HUES64 (cell line): ENCODE measurements around the gene KCMF1.

Experiments
- H3K27ac ChIP-seq: 2 replicates; pipeline ENCODE4 v1.7.0; 2013; ENCODE audit warnings: low read depth, low read length, inconsistent platforms
- H3K27me3 ChIP-seq: 2 replicates; pipeline ENCODE4 v1.6.1; 2013; ENCODE audit warnings: mild to moderate bottlenecking, low read length; ENCODE audit not compliant: insufficient read depth
- H3K36me3 ChIP-seq: 2 replicates; pipeline ENCODE4 v1.6.1; 2013; ENCODE audit warnings: mild to moderate bottlenecking, low read length; ENCODE audit not compliant: insufficient read depth
- H3K4me1 ChIP-seq: 2 replicates; pipeline ENCODE4 v1.6.1; 2013; ENCODE audit warnings: mild to moderate bottlenecking, low read length, moderate library complexity; ENCODE audit not compliant: insufficient read depth
- H3K4me3 ChIP-seq: 2 replicates; pipeline ENCODE4 v1.5.1; 2013; ENCODE audit warnings: mild to moderate bottlenecking, low read length, moderate library complexity
- H3K9ac ChIP-seq: 2 replicates; pipeline ENCODE4 v1.6.1; 2013; ENCODE audit warnings: mild to moderate bottlenecking, low read depth, low read length
- H3K9me3 ChIP-seq: 2 replicates; pipeline ENCODE4 v1.6.1; 2013; ENCODE audit warnings: low read depth, low read length; ENCODE audit not compliant: insufficient read depth
- WGBS: fragments of 150-250, 120-280 bp; methylation state at CpG from one replicate; pipeline ENCODE4 v1.1.7; 2013; ENCODE audit warnings: missing lambda C conversion rate; 5-methylcytosine and 5-hydroxymethylcytosine counted together

KCMF1 gene

DNA sequence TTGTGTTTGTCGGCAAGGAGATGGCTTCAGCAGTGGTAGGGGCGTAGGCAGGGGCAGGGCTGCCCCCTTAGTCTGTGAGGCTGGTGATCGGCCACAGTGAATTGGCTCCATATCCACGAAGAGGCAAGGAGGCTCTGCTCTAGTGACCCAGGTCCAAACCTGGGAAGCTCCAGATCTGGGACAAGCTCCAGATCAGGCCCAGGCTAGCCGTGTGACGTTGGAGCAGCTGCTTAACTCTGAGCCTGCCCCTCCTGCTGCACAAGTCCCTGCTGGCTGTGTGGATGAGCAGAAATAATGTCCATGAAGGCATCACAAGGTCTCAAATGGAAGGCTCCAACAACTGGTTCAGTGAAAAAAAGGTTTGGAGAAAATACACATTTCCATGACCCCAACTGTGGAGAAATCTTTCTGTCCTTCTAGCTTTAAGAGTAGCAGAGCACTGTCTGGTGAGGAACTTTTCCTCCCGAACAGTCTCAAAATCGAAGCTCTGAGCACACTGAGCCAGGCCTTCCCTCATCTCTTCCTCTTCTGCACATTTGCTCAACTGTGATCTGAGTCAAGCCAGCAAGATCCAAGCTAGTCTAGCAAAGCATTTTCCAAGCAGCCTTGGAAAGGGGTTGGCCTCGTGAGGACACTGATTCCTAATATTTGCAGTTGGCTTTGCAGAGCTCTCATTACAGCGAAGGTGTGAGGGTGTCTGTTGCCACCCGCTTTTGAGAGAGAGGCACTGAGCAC, 95.2 kb downstream of the KCMF1 start:
- no peaks in the 10 kb centered on the region for H3K36me3 ChIP-seq
- no peak overlapping the region for H3K9ac ChIP-seq
- H3K27me3 ChIP-seq = peaks cover 10% of the 10 kb centered on the region; the same call in 1 of the 2 replicates
- H3K27ac ChIP-seq = no peak overlapping the region
- 86% methylated on average over 11 of the region's 11 CpGs for WGBS
- peaks cover 15% of the 10 kb centered on the region; the same call in 1 of the 2 replicates for H3K4me1 ChIP-seq
- H3K4me3 ChIP-seq = no peak overlapping the region
- H3K9me3 ChIP-seq = no peaks in the 10 kb centered on the region

DNA sequence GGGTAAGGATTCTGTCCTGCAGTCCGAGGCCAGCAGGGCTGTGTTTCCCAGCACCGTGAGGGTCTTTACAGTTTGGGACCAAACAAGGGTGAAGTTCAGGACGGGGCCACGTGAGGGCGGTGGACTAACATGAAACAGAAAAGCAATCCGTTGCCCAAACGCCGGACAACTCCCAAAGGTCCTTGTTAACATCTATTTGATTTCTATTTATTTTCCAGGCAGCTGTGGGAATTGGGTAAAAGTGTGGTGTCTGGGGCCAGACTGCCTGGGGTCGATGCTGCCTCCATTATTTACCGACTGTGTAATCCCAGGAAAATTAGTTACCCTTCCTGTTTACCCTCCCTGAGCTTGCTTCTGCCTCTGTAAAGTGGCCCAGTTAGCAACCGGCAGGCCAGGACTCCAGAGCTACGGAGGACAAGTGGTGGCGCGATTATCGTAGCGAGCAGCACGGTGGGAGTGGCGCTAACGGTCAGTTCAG, 96.0 kb downstream of the KCMF1 start:
- 7% methylated on average over 19 of the region's 19 CpGs for WGBS
- peaks cover 10% of the 10 kb centered on the region; the same call in 1 of the 2 replicates for H3K27me3 ChIP-seq
- H3K9me3 ChIP-seq = no peaks in the 10 kb centered on the region
- H3K4me3 ChIP-seq = peak overlapping the region; percentile 47
- peaks cover 15% of the 10 kb centered on the region; the same call in 1 of the 2 replicates for H3K4me1 ChIP-seq
- no peaks in the 10 kb centered on the region for H3K36me3 ChIP-seq
- no peak overlapping the region for H3K27ac ChIP-seq
- peak overlapping the region; percentile 26; the same call in 1 of the 2 replicates for H3K9ac ChIP-seq

DNA sequence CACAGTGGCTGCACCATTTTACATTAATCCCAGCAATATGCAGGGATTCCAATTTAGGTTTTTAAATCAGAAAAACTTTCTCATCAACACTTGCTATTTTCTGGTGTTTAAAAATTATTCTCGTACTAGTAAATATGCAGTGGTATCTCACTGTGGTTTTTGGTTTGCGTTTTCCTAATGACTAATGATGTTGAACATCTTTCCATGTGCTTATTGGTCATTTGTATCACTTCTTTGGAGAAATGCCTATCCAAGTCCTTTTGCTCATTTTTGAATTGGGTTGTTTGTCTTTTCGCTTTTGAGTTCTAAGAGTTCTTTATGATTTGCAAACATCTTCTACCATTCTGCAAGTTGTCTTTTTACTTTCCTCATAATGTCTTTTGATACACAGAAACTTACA, 100.1 kb downstream of the KCMF1 start:
- Histone ChIP-seq H3K9ac (no peak overlapping the region), H3K9me3 (no peaks in the 10 kb centered on the region), H3K4me3 (no peak overlapping the region), H3K4me1 (no peaks in the 10 kb centered on the region; the same call in 1 of the 2 replicates), H3K36me3 (no peaks in the 10 kb centered on the region), H3K27ac (no peak overlapping the region), H3K27me3 (0 out of 2 replicates have a peak, but pooled peaks cover 6% of the 10 kb centered on the region)
- WGBS = 97% methylated on average over 3 of the region's 3 CpGs

DNA sequence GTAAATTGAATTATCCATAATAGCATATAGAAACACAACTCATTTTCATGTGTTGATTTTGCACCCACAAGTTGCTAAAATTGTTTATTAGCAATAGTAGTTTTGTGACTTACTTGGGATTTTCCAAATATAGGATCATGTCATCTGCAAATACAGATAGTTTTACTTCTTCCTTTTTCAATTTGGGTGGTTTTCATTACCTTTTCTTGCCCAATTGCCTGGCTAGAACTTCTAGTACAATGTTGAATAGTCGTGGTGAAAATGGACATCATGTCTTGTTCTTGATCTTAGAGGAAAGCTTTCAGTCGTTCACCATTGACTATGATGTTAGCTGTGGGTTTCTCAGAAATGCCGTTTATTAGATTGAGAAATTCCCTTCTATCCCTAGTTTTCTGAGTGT, 102.1 kb downstream of the KCMF1 start:
- Histone ChIP-seq H3K36me3 (no peaks in the 10 kb centered on the region), H3K27ac (no peak overlapping the region), H3K4me1 (no peaks in the 10 kb centered on the region), H3K9me3 (no peaks in the 10 kb centered on the region), H3K27me3 (no peaks in the 10 kb centered on the region), H3K4me3 (no peak overlapping the region), H3K9ac (no peak overlapping the region)
- WGBS = 81% methylated on average over 3 of the region's 3 CpGs

DNA sequence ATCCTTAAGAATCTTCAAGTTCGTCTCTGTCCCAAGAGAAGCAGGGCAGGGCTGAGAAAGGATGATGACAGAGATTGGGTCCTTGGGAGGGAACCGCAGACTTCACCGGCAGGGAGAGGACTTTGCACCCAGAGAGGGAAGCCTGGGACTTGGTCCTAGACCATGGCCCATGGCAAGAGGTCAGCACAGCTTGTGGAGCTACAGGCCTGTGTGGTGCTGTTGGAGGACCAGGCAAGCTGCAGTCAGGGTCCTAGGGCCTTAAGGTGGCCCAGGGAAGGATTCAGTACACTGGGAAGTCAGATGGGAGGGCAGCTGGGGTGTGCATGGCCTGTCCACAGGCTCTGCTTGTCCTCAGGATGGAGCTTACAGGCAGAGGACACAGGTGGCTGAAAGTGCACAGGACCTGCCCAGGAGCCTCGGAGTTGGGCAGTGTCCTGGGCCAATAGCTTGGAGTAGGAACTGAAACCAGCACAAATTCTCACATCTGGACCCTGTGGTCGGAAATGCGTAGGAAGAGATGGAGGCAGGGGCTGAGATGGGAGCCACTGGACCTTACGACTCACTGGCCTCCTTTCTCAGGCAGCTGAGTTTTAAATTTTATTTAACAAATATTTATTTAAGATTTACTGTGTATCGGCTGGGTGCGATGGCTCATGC, 105.8 kb downstream of the KCMF1 start:
- Histone ChIP-seq H3K4me3 (no peak overlapping the region), H3K9me3 (peaks cover 6% of the 10 kb centered on the region), H3K9ac (no peak overlapping the region), H3K27me3 (no peaks in the 10 kb centered on the region), H3K4me1 (no peaks in the 10 kb centered on the region), H3K27ac (no peak overlapping the region), H3K36me3 (no peaks in the 10 kb centered on the region)
- WGBS = 92% methylated on average over 9 of the region's 9 CpGs

DNA sequence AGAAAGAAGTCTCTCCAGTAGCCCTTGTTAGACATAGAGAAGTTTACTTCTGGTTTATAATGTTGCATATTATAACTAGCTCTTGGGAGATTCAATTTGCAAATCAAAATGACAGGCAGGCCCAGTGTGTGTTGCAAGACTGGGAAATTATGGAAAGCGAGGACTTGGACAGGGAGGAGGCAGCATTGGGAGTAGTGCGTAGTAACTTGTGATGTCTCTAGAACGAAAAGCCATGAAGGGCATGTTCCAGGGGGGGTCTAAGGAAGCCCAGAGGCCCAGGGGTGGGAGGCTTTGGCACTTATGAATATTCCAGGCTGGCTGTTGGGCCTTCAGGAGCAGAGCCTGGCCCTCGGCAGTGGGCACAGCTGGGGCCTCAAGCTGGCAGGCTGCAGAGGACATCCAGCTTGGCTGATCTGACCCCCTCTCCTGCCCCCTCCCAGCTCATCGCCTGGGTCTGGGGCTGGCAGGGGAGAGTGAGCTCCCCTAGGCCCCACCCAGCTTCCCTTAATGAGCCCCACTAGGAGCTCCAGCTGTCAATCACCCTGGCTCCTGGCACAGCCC, 107.0 kb downstream of the KCMF1 start:
- 80% methylated on average over 5 of the region's 5 CpGs for WGBS
- Histone ChIP-seq H3K4me1 (no peaks in the 10 kb centered on the region), H3K36me3 (no peaks in the 10 kb centered on the region), H3K4me3 (no peak overlapping the region), H3K27ac (no peak overlapping the region), H3K9ac (no peak overlapping the region), H3K9me3 (peaks cover 12% of the 10 kb centered on the region), H3K27me3 (no peaks in the 10 kb centered on the region)

DNA sequence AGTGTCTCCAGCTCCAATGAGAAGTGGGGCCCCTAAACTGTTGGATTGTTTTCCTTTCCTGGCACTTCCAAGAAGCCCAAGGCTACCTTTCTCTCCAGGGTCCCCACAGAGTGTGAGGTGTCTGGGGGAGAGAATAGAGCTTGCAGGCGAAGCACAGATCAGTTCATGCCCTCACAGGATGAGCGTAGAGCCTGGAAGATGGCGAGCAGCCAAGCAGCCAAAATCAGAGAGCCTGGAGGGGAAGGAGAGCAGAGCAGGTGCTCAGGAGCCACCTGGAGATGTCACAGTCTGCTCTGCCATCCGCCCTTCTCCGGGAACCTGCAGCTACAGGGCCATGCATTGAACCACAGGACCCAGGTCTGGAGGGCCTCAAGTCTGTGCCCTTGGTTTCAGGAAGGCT, 107.6 kb downstream of the KCMF1 start:
- H3K27me3 ChIP-seq = no peaks in the 10 kb centered on the region
- no peak overlapping the region for H3K4me3 ChIP-seq
- no peak overlapping the region for H3K9ac ChIP-seq
- H3K27ac ChIP-seq = no peak overlapping the region
- H3K36me3 ChIP-seq = no peaks in the 10 kb centered on the region
- peaks cover 12% of the 10 kb centered on the region for H3K9me3 ChIP-seq
- H3K4me1 ChIP-seq = no peaks in the 10 kb centered on the region
- 94% methylated on average over 5 of the region's 5 CpGs for WGBS

DNA sequence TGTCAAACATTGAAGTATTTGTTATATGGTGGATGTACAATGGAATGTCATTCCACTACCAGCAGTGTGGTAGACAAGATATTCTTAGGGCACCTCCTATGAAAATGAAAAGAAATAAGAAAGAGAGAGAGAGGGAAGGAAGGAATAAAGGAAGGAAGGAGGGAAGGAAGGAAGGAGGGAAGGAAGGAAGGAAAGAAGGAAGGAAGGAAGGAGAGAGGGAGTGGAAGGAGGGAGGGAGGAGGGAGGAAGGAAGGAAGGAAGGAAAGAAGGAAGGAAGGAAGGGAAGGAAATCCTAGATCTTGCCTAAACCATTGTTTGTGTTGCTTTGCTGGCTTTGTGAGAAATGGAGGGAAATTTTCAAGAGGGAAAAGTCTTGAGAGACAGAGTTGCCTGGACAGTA, 112.1 kb downstream of the KCMF1 start:
- Histone ChIP-seq H3K4me1 (no peaks in the 10 kb centered on the region), H3K9ac (no peak overlapping the region), H3K9me3 (peaks cover 12% of the 10 kb centered on the region), H3K27ac (no peak overlapping the region), H3K4me3 (no peak overlapping the region), H3K36me3 (no peaks in the 10 kb centered on the region), H3K27me3 (no peaks in the 10 kb centered on the region)

DNA sequence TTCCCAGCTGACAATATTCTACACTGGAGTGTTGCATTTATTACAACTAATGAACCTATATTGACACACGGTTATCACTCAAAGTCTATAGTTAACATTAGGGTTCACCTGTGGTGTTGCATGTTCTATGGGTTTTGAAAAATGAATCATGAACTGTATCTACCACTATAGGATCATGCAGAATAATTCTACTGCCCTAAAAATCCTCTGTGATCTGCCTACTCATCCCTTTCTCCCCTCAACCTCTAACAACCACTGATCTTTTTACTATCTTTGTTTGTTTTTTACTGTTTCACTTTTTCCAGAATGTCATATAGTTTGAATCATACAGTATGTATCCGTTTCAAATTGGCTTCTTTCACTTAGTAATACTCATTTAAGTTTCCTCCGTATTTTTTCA, 114.6 kb downstream of the KCMF1 start:
- Histone ChIP-seq H3K9me3 (peaks cover 12% of the 10 kb centered on the region), H3K9ac (no peak overlapping the region), H3K4me1 (peaks cover 18% of the 10 kb centered on the region), H3K4me3 (no peak overlapping the region), H3K27ac (no peak overlapping the region), H3K36me3 (no peaks in the 10 kb centered on the region), H3K27me3 (no peaks in the 10 kb centered on the region)
- 88% methylated on average over 3 of the region's 3 CpGs for WGBS

DNA sequence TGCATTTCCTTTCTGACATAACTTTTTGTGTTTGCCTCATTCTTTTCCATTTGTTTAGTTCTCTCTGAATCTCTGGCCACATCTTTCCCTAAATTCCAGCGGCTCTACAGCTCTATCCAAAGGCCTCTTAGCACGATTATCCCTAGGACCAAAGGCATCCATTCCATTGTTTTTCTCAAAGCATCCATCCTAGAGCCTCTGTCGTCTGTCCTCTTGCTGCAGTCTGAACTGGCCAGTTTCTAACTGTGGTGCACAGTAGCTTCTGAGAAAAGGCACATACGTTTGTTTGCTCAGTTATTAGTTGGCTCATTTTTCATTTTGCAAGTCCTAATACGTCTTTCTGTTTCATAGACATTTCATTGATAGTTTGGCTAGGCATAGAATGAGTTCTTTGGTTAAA, 116.6 kb downstream of the KCMF1 start:
- WGBS = 92% methylated on average over 5 of the region's 5 CpGs
- no peak overlapping the region for H3K27ac ChIP-seq
- no peak overlapping the region for H3K9ac ChIP-seq
- H3K27me3 ChIP-seq = no peaks in the 10 kb centered on the region
- H3K4me3 ChIP-seq = no peak overlapping the region
- H3K4me1 ChIP-seq = peaks cover 18% of the 10 kb centered on the region
- 0 out of 2 replicates have a peak, but pooled peaks cover 5% of the 10 kb centered on the region for H3K9me3 ChIP-seq
- no peaks in the 10 kb centered on the region for H3K36me3 ChIP-seq

DNA sequence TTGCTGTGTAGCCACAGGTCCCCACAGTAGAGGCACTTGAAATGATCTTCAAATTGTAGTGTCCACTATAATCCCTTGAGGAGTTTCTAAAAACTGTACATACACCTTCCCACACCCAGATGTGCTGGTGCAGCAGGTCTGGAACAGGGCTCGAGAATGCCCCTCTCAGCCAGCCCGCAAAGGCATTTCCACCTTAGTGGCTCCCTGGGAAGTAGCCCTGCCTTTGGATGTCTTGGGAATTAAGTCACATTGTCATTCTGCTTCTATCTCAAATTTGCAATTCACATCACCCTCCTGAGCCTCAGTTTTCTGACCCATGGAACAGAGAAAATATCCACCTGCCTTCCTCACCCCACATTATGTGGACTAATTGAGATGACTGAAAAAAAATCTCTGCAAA, 118.0 kb downstream of the KCMF1 start:
- 21% methylated on average over 2 of the region's 2 CpGs for WGBS
- no peaks in the 10 kb centered on the region for H3K36me3 ChIP-seq
- peaks cover 18% of the 10 kb centered on the region for H3K4me1 ChIP-seq
- no peaks in the 10 kb centered on the region for H3K27me3 ChIP-seq
- no peak overlapping the region for H3K9ac ChIP-seq
- H3K9me3 ChIP-seq = 0 out of 2 replicates have a peak, but pooled peaks cover 4% of the 10 kb centered on the region
- H3K4me3 ChIP-seq = no peak overlapping the region
- H3K27ac ChIP-seq = no peak overlapping the region; the same call in 1 of the 2 replicates
